ENCODE results near the gene HSPB9. TPM values are rescaled to one million over a fixed set of nuclear protein-coding genes. Genes with fewer than 3 reads are reported as not detected.

HSPB9 gene
- total and polyA plus RNA-seq, 9 of the 15 experiments (the other 6 are each of a cell fraction or from before 2014, with no cell fraction given): 0.04 to 0.16 (median 0.08) TPM; not detected in 3

DNA sequence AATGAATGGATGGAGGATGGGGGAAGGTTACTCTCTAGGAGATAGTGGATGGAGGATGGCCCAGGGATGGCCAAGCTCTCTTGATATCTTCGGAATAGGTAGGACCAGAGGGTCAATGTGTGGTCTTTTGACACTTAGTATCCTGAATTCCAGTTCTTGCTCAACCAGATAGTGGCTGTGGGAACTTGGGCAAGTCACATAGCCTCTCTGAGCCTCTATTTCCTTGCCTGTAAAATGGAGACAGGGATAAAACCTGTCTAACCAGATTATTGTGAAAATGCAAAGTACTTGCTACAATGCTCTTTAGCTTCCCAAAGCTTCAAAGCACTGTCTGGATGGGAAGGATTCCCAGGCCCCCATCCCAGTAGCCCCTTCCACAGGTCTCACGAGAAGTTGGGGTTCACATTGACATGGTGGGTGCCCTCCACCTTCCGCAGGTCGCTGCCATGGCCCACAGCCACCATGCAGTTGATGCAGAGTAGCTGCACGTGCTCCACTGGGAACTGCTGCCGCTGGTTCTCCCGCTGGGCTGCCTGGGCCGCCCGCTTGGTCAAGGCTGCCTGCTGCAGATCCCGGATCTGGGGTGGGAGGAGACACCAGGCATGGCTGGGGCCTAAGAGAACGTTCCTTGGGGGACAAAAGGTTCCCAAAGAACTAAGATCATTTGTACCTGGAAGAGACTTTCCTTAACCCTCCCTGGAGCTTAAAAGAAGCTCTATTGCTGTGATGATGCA, 19.2 kb upstream of the HSPB9 start:
- Histone ChIP-seq H3K27me3 (ENCODE audit: control insufficient read depth in 2 of 2, insufficient read depth in 2 of 2, low read length in 2 of 2) (no peaks in the 10 kb centered on the region), H3K27ac (ENCODE audit: extremely low read depth, low read depth, low read length) (no peak overlapping the region), H3K9ac (ENCODE audit: insufficient read depth in 1 of 2, low read depth in 2 of 2, low read length in 2 of 2) (peak overlapping the region in 1 of 2 experiments; percentile 37; a peak in 2 of 4 replicates), H2AFZ (ENCODE audit: low read depth, low read length) (no peak overlapping the region), H3K4me1 (replicated peaks in 1 of 2; ENCODE audit: control insufficient read depth in 2 of 2, insufficient read depth in 2 of 2, low read length in 2 of 2) (peaks cover 13 to 33% of the 10 kb centered on the region in 2 experiments; a peak in 4 of 5 replicates), H3K9me1 (ENCODE audit: control insufficient read depth, insufficient read depth, low read length) (no peaks in the 10 kb centered on the region), H3K36me3 (ENCODE audit: control insufficient read depth, insufficient read depth, low read length) (no peaks in the 10 kb centered on the region), H3K4me3 (no peak overlapping the region), H3K9me3 (replicated peaks; ENCODE audit: control insufficient read depth, insufficient read depth, low read depth, low read length) (no peaks in the 10 kb centered on the region), H3K79me2 (ENCODE audit: control insufficient read depth, insufficient read depth, low read length) (no peaks in the 10 kb centered on the region), H3K4me2 (ENCODE audit: insufficient read depth, low read length) (no peak overlapping the region), H4K20me1 (replicated peaks; ENCODE audit: control insufficient read depth, insufficient read depth, low read length) (no peaks in the 10 kb centered on the region)
- in situ Hi-C loops (cut with MboI): loop anchor here (25.0 kb wide), 1 partner anchor 366 kb away; the partner anchor contains the start of gene HAP1
- no TSS peak for BruUV-seq (replicated peaks)
- TF ChIP-seq, protein P1, sequence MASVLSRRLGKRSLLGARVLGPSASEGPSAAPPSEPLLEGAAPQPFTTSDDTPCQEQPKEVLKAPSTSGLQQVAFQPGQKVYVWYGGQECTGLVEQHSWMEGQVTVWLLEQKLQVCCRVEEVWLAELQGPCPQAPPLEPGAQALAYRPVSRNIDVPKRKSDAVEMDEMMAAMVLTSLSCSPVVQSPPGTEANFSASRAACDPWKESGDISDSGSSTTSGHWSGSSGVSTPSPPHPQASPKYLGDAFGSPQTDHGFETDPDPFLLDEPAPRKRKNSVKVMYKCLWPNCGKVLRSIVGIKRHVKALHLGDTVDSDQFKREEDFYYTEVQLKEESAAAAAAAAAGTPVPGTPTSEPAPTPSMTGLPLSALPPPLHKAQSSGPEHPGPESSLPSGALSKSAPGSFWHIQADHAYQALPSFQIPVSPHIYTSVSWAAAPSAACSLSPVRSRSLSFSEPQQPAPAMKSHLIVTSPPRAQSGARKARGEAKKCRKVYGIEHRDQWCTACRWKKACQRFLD (CRISPR knock-in tag; IDR thresholded peaks at IDR 0.05): no peak
- TF ChIP-seq, protein P2, sequence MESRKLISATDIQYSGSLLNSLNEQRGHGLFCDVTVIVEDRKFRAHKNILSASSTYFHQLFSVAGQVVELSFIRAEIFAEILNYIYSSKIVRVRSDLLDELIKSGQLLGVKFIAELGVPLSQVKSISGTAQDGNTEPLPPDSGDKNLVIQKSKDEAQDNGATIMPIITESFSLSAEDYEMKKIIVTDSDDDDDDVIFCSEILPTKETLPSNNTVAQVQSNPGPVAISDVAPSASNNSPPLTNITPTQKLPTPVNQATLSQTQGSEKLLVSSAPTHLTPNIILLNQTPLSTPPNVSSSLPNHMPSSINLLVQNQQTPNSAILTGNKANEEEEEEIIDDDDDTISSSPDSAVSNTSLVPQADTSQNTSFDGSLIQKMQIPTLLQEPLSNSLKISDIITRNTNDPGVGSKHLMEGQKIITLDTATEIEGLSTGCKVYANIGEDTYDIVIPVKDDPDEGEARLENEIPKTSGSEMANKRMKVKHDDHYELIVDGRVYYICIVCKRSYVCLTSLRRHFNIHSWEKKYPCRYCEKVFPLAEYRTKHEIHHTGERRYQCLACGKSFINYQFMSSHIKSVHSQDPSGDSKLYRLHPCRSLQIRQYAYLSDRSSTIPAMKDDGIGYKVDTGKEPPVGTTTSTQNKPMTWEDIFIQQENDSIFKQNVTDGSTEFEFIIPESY (CRISPR knock-in tag; IDR thresholded peaks at IDR 0.05): peak; percentile 16; the same call in 1 of the 2 replicates
- POLR2A ChIA-PET: interaction anchor here (0.6 to 1.2 kb wide), 2 partner anchors 11 to 208 kb away, joined by 3 to 4 read pairs; no protein-coding TSS in a partner anchor
- CTCF ChIA-PET (ENCODE audit: low intra/inter-chr PET ratio): interaction anchor here (0.6 to 3.2 kb wide), 2 partner anchors 24 to 35 kb away, joined by 3 to 33 read pairs; no protein-coding TSS in a partner anchor
- FAIRE-seq (no peak), DNase-seq (ENCODE audit: extremely low read depth in 1 of 4, low spot score in 3 of 4) (no peak), ATAC-seq (no peak)
- WGBS (ENCODE audit: insufficient coverage, low coverage, missing lambda C conversion rate): 34% methylated on average over 11 of the region's 11 CpGs
- intact Hi-C loops (cut with micrococcal nuclease): no loop called here
